ENCODE results near the gene GLI3. TPM values are rescaled to one million over a fixed set of nuclear protein-coding genes. Genes with fewer than 3 reads are reported as not detected.
A peak's percentile ranks its signal among the peaks of the same experiment; 100 is the strongest.

Gene GLI3
- total RNA-seq, 6 experiments from 2014 or later, result 0.12 to 0.95 (median 0.21) TPM

GRCh38 chr7:42075418-42075817 lies 161.6 kb downstream of the GLI3 start:
- DNase-seq (no peak), ATAC-seq (no peak)
- no peak for TF ChIP-seq POLR2A (IDR thresholded peaks at IDR 0.05)
- no peak for TF ChIP-seq CTCF (IDR thresholded peaks at IDR 0.05)
- Histone ChIP-seq H3K4me3 (no peak overlapping the region), H3K36me3 (no peaks in the 10 kb centered on the region), H3K9me3 (no peaks in the 10 kb centered on the region), H3K27me3 (no peaks in the 10 kb centered on the region), H3K4me1 (no peaks in the 10 kb centered on the region), H3K27ac (no peak overlapping the region)
- intact Hi-C loops (cut with DNase I), result no loop called here

- ATAC-seq (peak in 3 of 4 donors; percentile 56 to 62 (median 59)), DNase-seq (peak in 1 of 3 donors; percentile 56)
- H3K9me3 ChIP-seq, result no peaks in the 10 kb centered on the region
- no peaks in the 10 kb centered on the region for H3K4me1 ChIP-seq
- TF ChIP-seq CTCF (IDR thresholded peaks at IDR 0.05) (no peak), POLR2A (IDR thresholded peaks at IDR 0.05) (no peak)
- 49% methylated on average over 4 of the region's 4 CpGs for WGBS (ENCODE audit: insufficient coverage, low coverage, low lambda C conversion rate, missing lambda C conversion rate)
- H3K27me3 ChIP-seq, result no peaks in the 10 kb centered on the region
- no peaks in the 10 kb centered on the region for H3K36me3 ChIP-seq
- H3K4me3 ChIP-seq, result no peak overlapping the region
- intact Hi-C loops (cut with DNase I), result no loop called here
- H3K27ac ChIP-seq, result no peak overlapping the region
These were observed 162.9 kb downstream of the GLI3 start for GRCh38 chr7:42074076-42074475.

- WGBS (ENCODE audit: insufficient coverage, low coverage, low lambda C conversion rate, missing lambda C conversion rate), result 58% methylated on average over 8 of the region's 8 CpGs
- intact Hi-C loops (cut with DNase I), result no loop called here
- DNase-seq (no peak), ATAC-seq (no peak)
- Histone ChIP-seq H3K4me3 (no peak overlapping the region), H3K36me3 (no peaks in the 10 kb centered on the region), H3K4me1 (no peaks in the 10 kb centered on the region), H3K9me3 (no peaks in the 10 kb centered on the region), H3K27me3 (no peaks in the 10 kb centered on the region), H3K27ac (no peak overlapping the region)
- no peak for TF ChIP-seq CTCF (IDR thresholded peaks at IDR 0.05)
- no peak for TF ChIP-seq POLR2A (IDR thresholded peaks at IDR 0.05)
These were observed 165.4 kb downstream of the GLI3 start for GRCh38 chr7:42071372-42072261.

GRCh38 chr7:42070068-42070467 lies 166.9 kb downstream of the GLI3 start:
- H3K4me3 ChIP-seq, result no peak overlapping the region
- ATAC-seq (no peak), DNase-seq (no peak)
- no peak overlapping the region for H3K27ac ChIP-seq
- H3K36me3 ChIP-seq, result no peaks in the 10 kb centered on the region
- no peaks in the 10 kb centered on the region for H3K4me1 ChIP-seq
- intact Hi-C loops (cut with DNase I), result no loop called here
- H3K27me3 ChIP-seq, result no peaks in the 10 kb centered on the region
- H3K9me3 ChIP-seq, result no peaks in the 10 kb centered on the region
- TF ChIP-seq POLR2A (IDR thresholded peaks at IDR 0.05) (no peak), CTCF (IDR thresholded peaks at IDR 0.05) (no peak)
- 18% methylated on average over 1 of the region's 2 CpGs for WGBS (ENCODE audit: insufficient coverage, low coverage, low lambda C conversion rate, missing lambda C conversion rate)
